ENCODE data around the gene GATA6. TPM values are rescaled to one million over a fixed set of nuclear protein-coding genes. Genes with fewer than 3 reads are reported as not detected.

The GATA6 gene
- total RNA-seq, 1 experiment from 2014 or later = 3.3 TPM

DNA sequence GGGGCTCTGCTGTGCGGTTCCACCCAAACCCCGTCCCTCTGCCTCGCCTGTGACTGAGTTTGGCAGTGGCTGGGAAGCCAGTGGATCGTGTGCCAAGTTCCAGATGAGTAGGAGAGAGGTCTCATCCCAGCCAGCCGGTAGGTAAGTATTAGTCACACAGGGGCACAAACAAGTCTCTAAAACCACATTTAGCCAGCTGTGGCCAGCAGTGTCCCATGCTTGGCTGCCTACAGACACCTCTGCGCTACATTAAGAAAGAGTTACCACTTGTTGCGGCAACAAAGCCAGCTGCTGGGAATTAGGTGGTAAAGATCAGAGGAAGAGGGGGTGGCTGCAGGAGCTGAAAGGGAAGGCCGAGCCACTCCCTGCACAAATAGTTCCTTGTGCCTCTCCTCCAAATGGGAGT is 81.2 kb downstream of the GATA6 start (continued):
- TF ChIP-seq ELF1 (IDR thresholded peaks at IDR 0.05; ENCODE audit: borderline replicate concordance, low read depth) (no peak), CBX3 (IDR thresholded peaks at IDR 0.05; ENCODE audit: low read depth) (no peak), POLR2AphosphoS5 (IDR thresholded peaks at IDR 0.05; ENCODE audit: low read depth, low read length) (0 out of 2 replicates have a peak, but pooled peaks have one; percentile 41), ATF3 (IDR thresholded peaks at IDR 0.05) (no peak), POLR2A (IDR thresholded peaks at IDR 0.05; ENCODE audit: borderline replicate concordance, extremely low read depth, insufficient read depth, insufficient read length) (no peak), TCF7L2 (IDR thresholded peaks at IDR 0.05; ENCODE audit: borderline replicate concordance, extremely low read depth, insufficient read depth, insufficient read length) (no peak), MAX (IDR thresholded peaks at IDR 0.05) (0 out of 2 replicates have a peak, but pooled peaks have one; percentile 41), JUND (IDR thresholded peaks at IDR 0.05) (peak; percentile 69), SRF (IDR thresholded peaks at IDR 0.05; ENCODE audit: low read depth) (no peak), EZH2 (IDR thresholded peaks at IDR 0.05) (no peak), EGR1 (IDR thresholded peaks at IDR 0.05; ENCODE audit: low read depth) (peak; percentile 43; the same call in 1 of the 2 replicates), SIN3A (IDR thresholded peaks at IDR 0.05; ENCODE audit: low read depth) (peak; percentile 39; the same call in 1 of the 2 replicates)
- TF ChIP-seq, protein P1, sequence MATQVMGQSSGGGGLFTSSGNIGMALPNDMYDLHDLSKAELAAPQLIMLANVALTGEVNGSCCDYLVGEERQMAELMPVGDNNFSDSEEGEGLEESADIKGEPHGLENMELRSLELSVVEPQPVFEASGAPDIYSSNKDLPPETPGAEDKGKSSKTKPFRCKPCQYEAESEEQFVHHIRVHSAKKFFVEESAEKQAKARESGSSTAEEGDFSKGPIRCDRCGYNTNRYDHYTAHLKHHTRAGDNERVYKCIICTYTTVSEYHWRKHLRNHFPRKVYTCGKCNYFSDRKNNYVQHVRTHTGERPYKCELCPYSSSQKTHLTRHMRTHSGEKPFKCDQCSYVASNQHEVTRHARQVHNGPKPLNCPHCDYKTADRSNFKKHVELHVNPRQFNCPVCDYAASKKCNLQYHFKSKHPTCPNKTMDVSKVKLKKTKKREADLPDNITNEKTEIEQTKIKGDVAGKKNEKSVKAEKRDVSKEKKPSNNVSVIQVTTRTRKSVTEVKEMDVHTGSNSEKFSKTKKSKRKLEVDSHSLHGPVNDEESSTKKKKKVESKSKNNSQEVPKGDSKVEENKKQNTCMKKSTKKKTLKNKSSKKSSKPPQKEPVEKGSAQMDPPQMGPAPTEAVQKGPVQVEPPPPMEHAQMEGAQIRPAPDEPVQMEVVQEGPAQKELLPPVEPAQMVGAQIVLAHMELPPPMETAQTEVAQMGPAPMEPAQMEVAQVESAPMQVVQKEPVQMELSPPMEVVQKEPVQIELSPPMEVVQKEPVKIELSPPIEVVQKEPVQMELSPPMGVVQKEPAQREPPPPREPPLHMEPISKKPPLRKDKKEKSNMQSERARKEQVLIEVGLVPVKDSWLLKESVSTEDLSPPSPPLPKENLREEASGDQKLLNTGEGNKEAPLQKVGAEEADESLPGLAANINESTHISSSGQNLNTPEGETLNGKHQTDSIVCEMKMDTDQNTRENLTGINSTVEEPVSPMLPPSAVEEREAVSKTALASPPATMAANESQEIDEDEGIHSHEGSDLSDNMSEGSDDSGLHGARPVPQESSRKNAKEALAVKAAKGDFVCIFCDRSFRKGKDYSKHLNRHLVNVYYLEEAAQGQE (IDR thresholded peaks at IDR 0.05; ENCODE audit: low read depth) = no peak

Other genes starting within 250 kb of the GATA6 start
- gene CTAGE1, start 248.3 kb downstream of the GATA6 start, total RNA-seq (2021; ENCODE audit: unreplicated experiment) = not detected

All from HCT116 (cell line).